ENCODE data around the gene ANKRD60. TPM values are rescaled to one million over a fixed set of nuclear protein-coding genes. Genes with fewer than 3 reads are reported as not detected.
A peak's percentile ranks its signal among the peaks of the same experiment; 100 is the strongest.

Gene ANKRD60, protein sequence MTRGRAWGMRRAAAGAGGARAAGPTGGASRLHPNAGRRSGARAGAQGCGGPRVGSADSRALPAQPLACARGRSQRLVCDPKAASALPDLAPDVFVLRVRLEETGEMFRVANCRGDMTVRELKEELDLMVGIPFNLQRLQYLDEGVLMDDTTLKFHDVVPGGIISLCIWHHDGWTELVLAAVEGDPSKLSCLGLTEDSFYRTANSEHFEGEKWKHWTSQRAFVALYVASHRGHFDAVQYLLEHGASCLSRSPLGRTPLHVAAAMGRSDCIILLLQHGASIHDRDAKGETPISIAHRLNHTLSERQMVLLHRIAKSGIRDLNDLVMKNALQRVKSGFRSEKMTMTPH
- total RNA-seq = not detected

DNA sequence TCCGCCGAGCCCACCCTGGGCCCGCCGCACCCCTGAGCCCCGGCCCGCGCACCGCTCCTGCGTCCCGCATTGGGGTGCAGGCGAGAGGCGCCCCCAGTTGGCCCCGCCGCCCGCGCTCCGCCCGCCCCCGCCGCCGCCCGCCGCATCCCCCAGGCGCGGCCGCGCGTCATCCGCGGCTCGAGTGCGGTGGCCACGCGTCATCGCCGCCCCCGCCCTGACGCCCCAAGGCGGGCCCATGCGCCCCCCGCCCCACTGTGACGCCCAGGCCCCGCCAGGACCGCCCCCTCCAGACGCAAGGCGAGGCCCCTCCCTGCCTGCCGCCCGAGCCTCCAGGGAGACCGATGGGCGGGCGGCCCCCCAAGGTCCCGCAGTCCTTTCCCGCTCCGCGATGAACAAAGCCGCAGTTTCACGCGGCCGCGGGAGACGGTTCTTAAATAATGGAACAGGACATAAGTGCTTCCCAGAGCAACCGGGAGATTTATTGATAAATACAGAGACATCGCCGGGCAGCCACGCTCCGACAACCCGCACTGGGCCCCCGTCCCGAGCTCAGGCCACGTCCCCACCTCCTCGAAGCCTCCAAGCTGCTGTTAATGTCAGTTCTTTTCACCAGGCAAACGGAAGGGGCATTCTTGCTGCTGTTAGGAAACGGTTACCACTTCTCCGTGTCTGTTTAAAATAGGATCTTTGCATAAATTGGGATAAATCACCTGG lies at the start of gene ANKRD60:
TSS of gene ANKRD60 (minus strand) at position 170 of the 714 bp plus-strand sequence. CDS start at position 170, 0 bp downstream.
- no peak for ATAC-seq (replicated peaks)
- H3K9me3 Mint-ChIP-seq = no peaks in the 10 kb centered on the region
- peaks cover 24% of the 10 kb centered on the region for H3K36me3 Mint-ChIP-seq (ENCODE audit: low read depth)
- peaks cover 44% of the 10 kb centered on the region for H3K27me3 Mint-ChIP-seq
- peaks cover 9% of the 10 kb centered on the region for H3K4me1 Mint-ChIP-seq
- H3K4me3 Mint-ChIP-seq = peak within 1 kb of the TSS; percentile 55
- H3K27ac Mint-ChIP-seq = no peak within 1 kb of the TSS

DNA sequence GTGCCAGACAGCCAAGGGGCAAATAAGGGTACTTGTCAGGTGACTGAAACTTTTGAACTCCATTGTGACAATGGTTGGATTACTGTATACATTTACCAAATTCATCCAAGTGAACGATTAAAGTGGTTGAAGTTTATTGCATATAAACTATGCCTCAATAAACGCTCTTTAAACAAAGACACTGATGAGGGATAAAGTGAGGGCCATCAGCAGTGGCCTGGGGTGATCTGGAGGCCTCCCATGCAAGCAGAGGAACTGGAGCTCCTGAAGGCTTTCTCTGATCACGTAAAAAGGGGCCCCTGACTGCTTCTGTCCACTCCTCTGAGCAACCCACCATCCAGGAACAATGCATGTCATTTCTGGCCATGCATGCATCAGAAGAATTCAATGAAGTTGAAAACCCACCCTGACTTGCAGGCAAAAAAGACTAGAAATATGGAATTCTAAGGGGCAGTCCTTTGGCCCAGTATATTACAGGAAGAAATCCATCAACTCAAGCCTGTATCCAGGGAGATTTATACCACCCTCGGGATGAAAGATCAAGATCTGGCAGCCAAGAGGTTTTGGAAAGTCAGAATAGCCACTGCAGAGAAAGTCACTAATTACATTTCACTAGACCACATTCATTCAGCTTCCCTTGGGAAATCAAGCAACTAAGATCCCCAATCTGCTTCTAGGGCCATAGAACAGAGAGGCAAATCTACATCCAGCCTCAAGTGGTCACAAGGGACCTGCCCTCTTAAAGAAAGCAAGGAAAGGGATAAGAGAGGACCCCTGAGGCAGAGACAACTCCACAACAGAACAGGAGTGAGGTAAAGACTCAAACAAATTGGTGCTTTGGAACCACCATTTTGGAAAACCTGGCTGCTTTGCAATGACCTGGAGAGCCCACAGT lies 49.4 kb upstream of the ANKRD60 start:
- Mint-ChIP-seq H3K27ac (no peak overlapping the region), H3K4me3 (no peak overlapping the region), H3K4me1 (peaks cover 14% of the 10 kb centered on the region), H3K27me3 (no peaks in the 10 kb centered on the region), H3K9me3 (no peaks in the 10 kb centered on the region), H3K36me3 (ENCODE audit: low read depth) (peaks cover 24% of the 10 kb centered on the region)
- no peak for ATAC-seq (replicated peaks)

DNA sequence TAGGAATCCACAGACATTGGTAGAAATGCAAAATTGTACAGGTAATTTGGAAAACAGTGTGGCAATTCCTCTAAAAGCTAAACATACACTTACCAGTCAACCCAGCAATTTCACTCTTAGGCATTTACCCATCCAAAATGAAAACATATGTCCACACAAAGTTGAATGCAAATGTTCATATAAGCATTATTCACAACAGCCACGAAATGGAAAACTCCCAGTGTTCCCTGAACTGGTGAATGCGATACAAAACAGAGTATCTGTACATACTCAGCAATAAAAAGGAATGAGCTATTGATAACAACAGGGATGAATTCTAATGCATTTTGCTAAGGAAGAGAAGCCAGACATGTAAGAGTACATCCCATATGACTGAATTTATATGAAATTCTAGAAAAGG lies 48.7 kb upstream of the ANKRD60 start:
- H3K9me3 Mint-ChIP-seq = no peaks in the 10 kb centered on the region
- no peaks in the 10 kb centered on the region for H3K27me3 Mint-ChIP-seq
- peaks cover 27% of the 10 kb centered on the region for H3K36me3 Mint-ChIP-seq (ENCODE audit: low read depth)

DNA sequence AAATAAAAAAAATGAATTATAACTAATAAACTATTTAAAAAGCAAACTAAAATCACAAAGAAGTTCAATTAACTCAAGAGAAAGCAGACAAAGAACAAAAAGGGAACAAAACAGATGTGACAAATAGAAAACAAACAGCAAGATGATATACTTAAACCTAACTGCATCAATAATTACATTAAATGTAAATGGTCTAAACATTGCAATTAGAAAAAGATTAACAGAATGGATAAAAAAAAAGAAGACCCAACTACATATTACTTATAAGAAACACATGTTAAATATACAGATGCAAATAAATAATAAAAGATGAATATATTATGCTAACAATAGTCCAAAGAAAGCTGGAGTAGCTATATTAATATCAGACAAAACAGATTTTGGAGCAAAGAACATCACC lies 45.9 kb upstream of the ANKRD60 start:
- ATAC-seq (replicated peaks) = no peak
- peaks cover 14% of the 10 kb centered on the region for H3K4me1 Mint-ChIP-seq
- no peaks in the 10 kb centered on the region for H3K9me3 Mint-ChIP-seq
- no peak overlapping the region for H3K4me3 Mint-ChIP-seq
- no peaks in the 10 kb centered on the region for H3K27me3 Mint-ChIP-seq
- H3K36me3 Mint-ChIP-seq (ENCODE audit: low read depth) = peaks cover 44% of the 10 kb centered on the region
- H3K27ac Mint-ChIP-seq = no peak overlapping the region

More for the DNA sequence above, 48.7 kb upstream of the ANKRD60 start:
- Mint-ChIP-seq H3K27ac (no peak overlapping the region), H3K4me1 (peaks cover 14% of the 10 kb centered on the region), H3K4me3 (no peak overlapping the region)
- ATAC-seq (replicated peaks) = no peak

DNA sequence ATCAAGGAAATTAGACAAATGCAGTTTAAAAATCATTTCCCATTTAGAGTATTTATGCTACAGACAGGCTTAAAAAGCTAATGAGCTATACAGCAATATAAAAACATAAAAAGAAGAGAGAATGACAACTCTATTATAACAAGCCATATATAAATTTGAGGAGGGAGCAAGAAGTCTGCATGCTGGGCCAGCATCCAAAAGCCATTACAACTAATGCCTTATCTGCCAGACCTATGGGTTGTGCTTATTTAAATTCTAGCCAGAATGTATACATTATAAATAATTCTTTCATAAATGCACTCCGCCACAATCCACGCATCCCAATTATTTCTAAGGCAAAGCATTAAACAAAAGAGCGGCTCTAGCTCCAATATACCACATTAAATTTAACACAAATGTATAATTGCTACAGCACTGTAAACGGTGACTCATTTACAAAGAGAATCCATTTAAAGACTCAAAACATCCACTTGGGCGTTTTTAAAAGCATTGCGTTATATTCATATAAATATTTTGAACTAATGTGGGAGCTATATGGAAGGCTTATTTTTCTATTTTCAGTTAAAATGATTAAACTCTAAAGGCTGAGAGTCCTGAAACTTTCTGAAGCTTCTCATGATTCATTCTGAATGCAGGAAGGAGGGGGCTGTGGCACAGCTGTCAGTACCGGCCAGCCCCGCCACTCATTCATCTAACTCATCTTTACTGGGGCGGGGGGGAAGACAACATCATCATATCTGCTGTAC lies 43.3 kb upstream of the ANKRD60 start:
- Mint-ChIP-seq H3K9me3 (no peaks in the 10 kb centered on the region), H3K27ac (peak overlapping the region; percentile 53), H3K36me3 (ENCODE audit: low read depth) (peaks cover 62% of the 10 kb centered on the region), H3K4me3 (peak overlapping the region; percentile 49), H3K27me3 (no peaks in the 10 kb centered on the region), H3K4me1 (peaks cover 33% of the 10 kb centered on the region)
- peak; percentile 98 for ATAC-seq (replicated peaks)

DNA sequence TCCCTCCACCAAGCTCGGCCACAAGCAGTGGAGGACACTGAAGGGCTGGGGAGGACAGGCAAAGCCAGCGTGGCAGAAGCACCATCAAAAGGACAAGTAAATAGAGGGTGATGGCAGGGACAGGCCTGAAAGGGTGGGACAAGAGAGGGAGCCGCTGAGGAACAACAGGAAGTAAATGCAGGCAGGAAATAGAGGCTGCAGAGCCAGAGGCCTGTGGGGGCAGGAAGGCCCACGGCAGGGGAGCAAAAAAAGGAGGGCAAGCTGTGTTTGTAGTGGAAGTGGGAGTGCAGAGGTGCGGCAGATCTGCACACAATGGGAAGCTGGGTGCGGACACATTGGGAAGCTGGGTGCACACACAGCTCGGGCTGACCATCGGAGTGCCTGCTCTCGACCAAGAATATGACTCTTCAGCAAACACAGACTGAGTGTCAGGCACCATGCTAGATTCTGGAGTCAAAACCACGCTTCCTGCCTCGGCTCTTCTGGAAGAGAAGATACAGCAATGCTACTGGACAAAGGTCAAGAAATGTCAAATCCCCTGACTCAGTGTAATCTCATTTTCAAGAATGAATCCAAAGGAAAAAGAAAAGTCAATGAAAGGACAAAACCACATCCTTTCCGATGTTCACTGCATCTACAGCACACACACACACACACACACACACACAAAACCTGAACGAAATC lies 40.6 kb upstream of the ANKRD60 start:
- ATAC-seq (replicated peaks) = peak; percentile 57
- Mint-ChIP-seq H3K27me3 (no peaks in the 10 kb centered on the region), H3K36me3 (ENCODE audit: low read depth) (peaks cover 52% of the 10 kb centered on the region), H3K9me3 (no peaks in the 10 kb centered on the region), H3K4me1 (peaks cover 28% of the 10 kb centered on the region), H3K27ac (peak overlapping the region; percentile 58), H3K4me3 (peak overlapping the region; percentile 64)

DNA sequence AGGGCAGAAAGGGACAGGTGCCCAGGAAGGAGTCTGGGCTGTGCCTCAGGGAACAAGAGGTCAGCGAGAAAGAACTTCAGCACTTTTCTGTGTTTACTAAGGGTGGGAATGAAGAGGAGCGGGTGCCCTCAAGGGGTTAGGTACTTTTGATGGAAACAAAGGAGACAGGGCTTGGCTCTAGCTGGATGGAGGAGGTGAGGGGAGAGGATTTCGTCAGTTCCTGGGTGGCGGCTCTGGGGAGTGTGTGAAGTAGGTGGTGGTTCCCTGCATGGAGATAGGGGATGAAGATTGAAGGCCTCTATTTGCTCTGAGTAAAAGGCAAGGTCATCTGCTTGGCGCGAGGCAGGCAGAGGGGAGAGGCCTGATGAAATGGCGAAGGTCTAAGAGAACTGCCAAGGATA lies 40.0 kb upstream of the ANKRD60 start:
- Mint-ChIP-seq H3K4me1 (peaks cover 27% of the 10 kb centered on the region), H3K36me3 (ENCODE audit: low read depth) (peaks cover 52% of the 10 kb centered on the region), H3K27ac (peak overlapping the region; percentile 58), H3K27me3 (no peaks in the 10 kb centered on the region), H3K9me3 (no peaks in the 10 kb centered on the region), H3K4me3 (peak overlapping the region; percentile 64)
- ATAC-seq (replicated peaks) = no peak

DNA sequence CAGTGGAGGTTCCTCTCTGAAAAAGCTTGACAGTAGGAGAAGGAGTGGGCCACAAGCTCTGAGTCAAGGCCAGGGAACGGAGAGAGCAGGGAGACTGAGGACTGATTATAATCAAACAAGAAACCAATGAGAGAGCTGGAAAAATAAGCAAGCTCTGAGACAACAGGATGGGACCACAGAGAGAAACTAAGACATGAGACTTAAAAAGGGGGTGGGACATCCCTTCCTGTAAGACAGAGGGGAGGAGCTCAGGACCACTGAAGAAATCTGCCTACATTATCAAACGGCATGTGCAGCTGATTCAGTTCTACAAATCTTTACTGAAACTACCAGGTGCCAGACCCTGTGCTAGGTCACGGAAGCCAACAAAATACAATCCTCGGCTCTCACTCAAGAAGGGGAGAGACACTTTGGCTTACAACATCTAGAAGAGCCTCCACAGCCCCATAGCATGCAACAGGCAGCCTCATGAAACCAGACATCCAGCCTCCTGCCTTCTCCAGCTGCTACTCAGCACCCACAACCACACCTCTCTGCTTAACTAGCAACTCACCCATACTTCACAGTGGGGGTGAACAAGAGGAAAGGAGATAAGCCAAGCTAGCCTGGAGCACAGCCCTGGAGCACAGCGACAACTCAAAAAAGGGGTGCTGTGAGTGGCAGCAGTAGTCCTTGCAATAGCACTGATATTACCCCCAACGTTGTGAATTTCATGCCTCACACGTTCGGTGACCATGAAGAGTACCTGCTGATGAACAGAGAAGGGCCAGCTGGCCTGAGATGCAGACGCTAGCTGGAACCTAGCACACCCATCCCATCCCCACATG lies 39.1 kb upstream of the ANKRD60 start:
- Mint-ChIP-seq H3K4me3 (peak overlapping the region; percentile 64), H3K36me3 (ENCODE audit: low read depth) (peaks cover 52% of the 10 kb centered on the region), H3K27ac (peak overlapping the region; percentile 58), H3K4me1 (peaks cover 25% of the 10 kb centered on the region), H3K27me3 (no peaks in the 10 kb centered on the region), H3K9me3 (no peaks in the 10 kb centered on the region)
- ATAC-seq (replicated peaks) = no peak

DNA sequence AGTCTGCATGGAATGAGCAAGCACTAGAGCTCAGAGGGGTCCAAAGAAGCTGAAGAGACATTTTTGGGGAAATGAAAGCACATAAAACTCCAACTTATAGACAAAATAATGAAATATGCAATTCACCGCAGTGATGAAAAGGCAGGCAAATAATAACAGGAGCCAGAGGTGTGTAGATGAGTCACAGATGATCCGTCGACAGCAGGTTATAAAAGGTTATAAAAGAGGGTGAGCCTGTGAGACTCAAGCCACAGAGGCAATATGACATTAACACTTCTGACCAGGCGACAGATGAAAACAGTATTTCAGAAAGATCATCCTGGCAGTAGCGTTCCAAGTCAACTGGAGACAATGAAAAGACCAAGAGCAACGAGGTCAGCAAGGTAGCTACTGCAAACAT lies 35.8 kb upstream of the ANKRD60 start:
- Mint-ChIP-seq H3K27ac (no peak overlapping the region), H3K4me1 (peaks cover 20% of the 10 kb centered on the region), H3K36me3 (ENCODE audit: low read depth) (peaks cover 29% of the 10 kb centered on the region), H3K27me3 (no peaks in the 10 kb centered on the region), H3K9me3 (no peaks in the 10 kb centered on the region), H3K4me3 (no peak overlapping the region)
- ATAC-seq (replicated peaks) = no peak

DNA sequence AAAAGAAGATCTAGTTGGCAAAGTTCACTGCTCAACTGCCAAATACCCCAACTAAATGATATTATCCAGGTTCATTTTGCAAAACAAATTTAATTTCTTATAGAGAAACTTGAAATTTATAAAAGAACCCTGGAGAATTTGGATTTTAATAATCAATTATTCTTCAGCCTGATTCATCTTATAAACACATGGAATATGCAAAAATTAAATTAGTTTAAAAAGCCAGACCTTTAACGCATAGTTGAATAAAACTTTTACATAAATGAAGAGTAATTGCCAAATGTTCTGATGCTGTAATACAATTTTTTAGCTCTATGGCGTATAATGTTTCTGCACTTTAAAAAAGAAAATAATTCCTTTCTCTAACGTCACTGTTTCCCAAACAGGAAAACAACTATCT lies 33.2 kb upstream of the ANKRD60 start:
- ATAC-seq (replicated peaks) = no peak
- Mint-ChIP-seq H3K36me3 (ENCODE audit: low read depth) (peaks cover 5% of the 10 kb centered on the region), H3K27ac (no peak overlapping the region), H3K4me1 (peaks cover 10% of the 10 kb centered on the region), H3K27me3 (no peaks in the 10 kb centered on the region), H3K4me3 (no peak overlapping the region), H3K9me3 (no peaks in the 10 kb centered on the region)

DNA sequence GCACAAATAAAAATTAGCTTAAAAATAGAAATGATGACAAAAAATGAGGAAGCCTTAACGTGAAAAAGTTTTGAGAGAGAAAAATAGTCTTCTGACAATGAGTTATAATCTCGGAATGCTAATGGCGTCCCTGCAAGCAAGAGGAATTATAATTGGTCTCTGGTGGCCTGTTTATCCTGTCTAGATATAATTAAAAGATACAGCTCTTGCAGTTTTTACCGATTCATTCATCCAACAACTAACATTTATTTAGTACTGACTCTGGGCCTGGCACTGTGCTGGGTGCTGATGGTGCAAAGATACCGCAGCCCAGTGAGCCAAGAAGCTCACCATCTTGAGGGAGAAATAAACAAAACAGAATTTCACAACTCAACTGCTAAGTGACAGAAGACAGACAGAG lies 31.6 kb upstream of the ANKRD60 start:
- peaks cover 15% of the 10 kb centered on the region for H3K4me1 Mint-ChIP-seq
- no peak overlapping the region for H3K4me3 Mint-ChIP-seq
- no peaks in the 10 kb centered on the region for H3K27me3 Mint-ChIP-seq

DNA sequence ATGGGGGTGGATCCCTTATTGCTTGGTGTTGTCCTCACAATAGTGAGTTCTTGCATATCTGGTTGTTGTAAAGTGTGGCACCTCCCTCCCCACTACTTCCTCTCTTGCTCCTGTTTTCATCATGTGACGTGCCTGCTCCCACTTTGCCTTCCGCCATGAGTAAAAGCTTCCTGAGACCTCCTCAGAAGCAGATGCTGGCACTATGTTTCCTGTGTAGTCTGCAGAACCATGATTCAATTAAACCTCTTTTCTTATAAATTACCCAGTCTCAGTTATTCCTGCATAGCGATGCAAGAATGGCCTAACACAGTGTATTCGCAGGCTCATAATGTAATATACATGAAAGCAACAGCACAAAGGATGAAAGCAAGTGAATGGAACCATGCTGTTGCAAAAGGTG lies 28.4 kb upstream of the ANKRD60 start:
- Mint-ChIP-seq H3K27me3 (no peaks in the 10 kb centered on the region), H3K36me3 (ENCODE audit: low read depth) (peaks cover 5% of the 10 kb centered on the region), H3K9me3 (no peaks in the 10 kb centered on the region), H3K27ac (no peak overlapping the region), H3K4me3 (peak overlapping the region; percentile 11), H3K4me1 (peaks cover 17% of the 10 kb centered on the region)
- ATAC-seq (replicated peaks) = peak; percentile 59

More for the DNA sequence above, 31.6 kb upstream of the ANKRD60 start:
- Mint-ChIP-seq H3K36me3 (ENCODE audit: low read depth) (peaks cover 5% of the 10 kb centered on the region), H3K9me3 (no peaks in the 10 kb centered on the region), H3K27ac (no peak overlapping the region)
- ATAC-seq (replicated peaks) = no peak

DNA sequence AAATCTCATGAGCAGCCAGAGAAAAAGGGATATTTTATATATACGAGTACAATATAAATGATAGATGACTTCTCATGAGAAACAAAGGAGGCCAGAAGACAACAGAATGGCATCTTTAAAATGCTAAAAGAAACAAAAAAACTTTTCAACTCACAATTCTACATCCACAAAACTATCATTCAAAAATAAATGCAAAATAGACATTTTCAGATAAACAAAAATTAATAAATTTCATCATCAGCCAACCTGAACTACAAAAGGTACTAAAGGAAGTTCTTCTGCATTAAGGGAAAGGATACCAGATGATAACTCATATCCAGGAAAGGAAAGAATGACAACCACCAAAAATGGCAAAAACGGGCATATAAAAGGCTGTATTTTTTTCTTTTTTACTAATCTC lies 27.9 kb upstream of the ANKRD60 start:
- no peaks in the 10 kb centered on the region for H3K9me3 Mint-ChIP-seq
- no peak overlapping the region for H3K4me3 Mint-ChIP-seq
- no peak overlapping the region for H3K27ac Mint-ChIP-seq
- peaks cover 5% of the 10 kb centered on the region for H3K36me3 Mint-ChIP-seq (ENCODE audit: low read depth)
- no peaks in the 10 kb centered on the region for H3K27me3 Mint-ChIP-seq
- H3K4me1 Mint-ChIP-seq = peaks cover 17% of the 10 kb centered on the region
- no peak for ATAC-seq (replicated peaks)

Measured in activated T-helper 17 cell treated with anti-CD3 and anti-CD28 coated beads, Interleukin-2, amount 50 U/mL, for 72 hours (primary cell).